AG10803 (cell line): ENCODE results near the gene KCNIP4.

Experiments used
- DNase-seq: peaks from one replicate; pipeline ENCODE4 v3.0.0; 2010; ENCODE audit warnings: low read depth
- H3K4me3 ChIP-seq: 2 replicates; pipeline ENCODE4 v1.5.1; 2011; ENCODE audit warnings: mild to moderate bottlenecking, low read length, control low read depth
- CTCF ChIP-seq: conservative IDR thresholded peaks from 2 replicates; pipeline ENCODE4 v1.5.1; 2011; ENCODE audit warnings: mild to moderate bottlenecking, low read length, control low read depth, inconsistent platforms

Gene KCNIP4

GRCh38 chr4:21652508-21653231 lies 295.9 kb downstream of the KCNIP4 start:
- no peak for TF ChIP-seq CTCF
- DNase-seq = no peak
- no peak overlapping the region for H3K4me3 ChIP-seq

- H3K4me3 ChIP-seq = no peak overlapping the region
- no peak for DNase-seq
- no peak for TF ChIP-seq CTCF
These were observed 299.0 kb downstream of the KCNIP4 start for GRCh38 chr4:21649391-21650090.

- no peak for DNase-seq
- H3K4me3 ChIP-seq = no peak overlapping the region
- TF ChIP-seq CTCF = no peak
These were observed 302.8 kb downstream of the KCNIP4 start for GRCh38 chr4:21645776-21646175.

GRCh38 chr4:21641696-21642095 lies 306.9 kb downstream of the KCNIP4 start:
- H3K4me3 ChIP-seq = no peak overlapping the region
- TF ChIP-seq CTCF = no peak
- no peak for DNase-seq

- TF ChIP-seq CTCF = no peak
These were observed 310.3 kb downstream of the KCNIP4 start for GRCh38 chr4:21638171-21638725.

GRCh38 chr4:21628916-21629610 lies 319.5 kb downstream of the KCNIP4 start:
- TF ChIP-seq CTCF = no peak
- no peak for DNase-seq
- H3K4me3 ChIP-seq = no peak overlapping the region

More at GRCh38 chr4:21638171-21638725, 310.3 kb downstream of the KCNIP4 start:
- no peak overlapping the region for H3K4me3 ChIP-seq
- no peak for DNase-seq
